Right lobe of liver (tissue), 4 donors: ENCODE measurements around the gene PHF20.

Source experiments
- CTCF ChIP-seq, 4 donors: fragments of 200-600 bp in 3 of 4; fragments of 450-650 bp in 1 of 4; IDR thresholded peaks; one replicate each; pipeline versions ENCODE4 v1.5.1 to v1.8.0; 2016 to 2022; ENCODE audit warnings: antibody characterized with exemption in 4 of 4, mild to moderate bottlenecking in 2 of 4
- POLR2A ChIP-seq: fragments of 450-650 bp; IDR thresholded peaks from one replicate; pipeline ENCODE4 v1.6.1; 2017; ENCODE audit warnings: antibody characterized with exemption, mild to moderate bottlenecking
- donor health status: DM: no; HTN: no; CAD: no.
- donor health status: DM: no; HTN: no; CAD: no.
- donor health status: DM: no; HTN: yes; CAD: no.

- no peak for TF ChIP-seq CTCF (IDR thresholded peaks at IDR 0.05)
- no peak for TF ChIP-seq POLR2A
Measured at GRCh38 chr20:35947907-35948306, 176.1 kb downstream of the PHF20 start.
